GM12891 (cell line): Measurements from ENCODE around the gene CLRN3.

Experiments used
- POLR2A ChIP-seq: IDR thresholded peaks from 2 replicates; pipeline ENCODE4 v1.6.1; 2011; ENCODE audit warnings: low read depth, low read length, control low read depth
- POLR2AphosphoS5 ChIP-seq: IDR thresholded peaks from 2 replicates; pipeline ENCODE4 v1.6.1; 2011; ENCODE audit warnings: low read depth, low read length, control low read depth
- SPI1 ChIP-seq: IDR thresholded peaks from 2 replicates; pipeline ENCODE4 v1.6.1; 2011; ENCODE audit warnings: low read depth, low read length, control low read depth
- TAF1 ChIP-seq: IDR thresholded peaks from 2 replicates; pipeline ENCODE4 v1.6.1; 2011; ENCODE audit warnings: low read depth, low read length, control low read depth

DNA sequence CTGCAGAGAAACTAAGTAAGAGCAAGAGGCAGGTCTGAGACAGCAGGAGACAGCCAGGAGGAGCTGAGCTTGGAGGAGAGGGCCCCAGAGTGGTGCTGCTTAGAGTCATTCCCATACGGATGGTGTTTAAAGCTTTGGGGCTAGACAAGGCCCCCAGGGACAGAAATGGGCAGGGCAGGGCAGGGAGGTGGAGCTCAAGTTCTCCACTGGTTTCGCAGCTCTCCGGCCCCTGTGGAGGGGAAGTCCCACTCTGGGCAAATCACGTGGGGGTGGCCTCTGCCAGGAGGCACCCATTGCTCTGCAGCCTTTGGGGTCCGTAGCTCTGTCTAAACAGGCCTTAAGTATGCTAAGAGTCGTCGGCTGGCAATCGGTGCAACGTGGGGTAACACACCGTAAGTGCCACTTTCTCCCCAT, 13.1 kb upstream of the CLRN3 start:
- TF ChIP-seq POLR2A (no peak), POLR2AphosphoS5 (no peak), TAF1 (no peak), SPI1 (no peak)
